Measurements from ENCODE around the gene PPP4C.
"Not testable (repeated sequence)": the region's sequence is repeated elsewhere in the genome, so short reads cannot be mapped to it uniquely, and the experiment has no call there.

Gene PPP4C

GRCh38 chr16:30125690-30126089 is 49.9 kb downstream of the PPP4C start:
- DNase-seq (ENCODE audit: low spot score) = not testable (repeated sequence)

DNA sequence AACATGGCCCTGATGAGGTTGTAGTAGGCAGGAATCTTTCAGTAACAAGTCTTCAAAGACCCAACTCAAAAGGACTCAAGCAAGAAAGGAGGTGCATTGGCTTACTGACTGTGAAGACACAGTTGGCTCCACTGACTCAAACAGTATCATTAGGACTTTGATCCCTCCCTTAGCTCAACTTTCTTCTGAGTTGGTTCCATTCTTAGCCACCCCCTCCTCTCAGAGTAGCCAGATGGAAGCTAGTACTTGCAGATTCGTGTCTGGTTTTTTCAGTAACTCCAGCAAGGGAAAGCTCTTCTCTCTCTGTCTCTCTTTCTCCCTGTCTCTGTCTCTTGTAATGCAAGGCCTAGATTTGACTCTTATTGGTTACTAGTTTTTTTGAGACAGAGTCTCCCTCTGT is 52.2 kb downstream of the PPP4C start:
- DNase-seq (ENCODE audit: low spot score) = no peak

- no peak for DNase-seq (ENCODE audit: low spot score)
Observed at GRCh38 chr16:30131869-30132475, 56.2 kb downstream of the PPP4C start.

DNA sequence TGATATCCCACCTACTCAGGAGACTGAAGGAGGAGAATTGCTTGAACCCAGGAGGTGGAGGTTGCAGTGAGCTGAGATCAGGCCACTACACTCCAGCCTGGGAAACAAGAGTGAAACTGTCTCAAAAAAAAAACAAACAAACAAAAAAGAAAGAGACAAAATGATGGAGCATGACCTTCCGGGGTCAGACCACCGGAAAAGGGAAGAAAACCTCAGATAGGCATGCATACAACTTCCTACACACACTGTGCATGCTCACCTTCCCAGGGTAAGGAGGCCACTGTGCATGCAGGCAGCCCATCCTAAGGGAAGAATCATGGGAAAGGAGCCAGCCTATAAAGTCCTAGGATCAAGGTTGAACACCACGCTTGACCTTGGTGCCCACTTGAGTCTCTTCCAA is 56.8 kb downstream of the PPP4C start:
- DNase-seq (ENCODE audit: low spot score) = no peak
